ENCODE results near the gene LYG2.

- TF ChIP-seq POLR2A (IDR thresholded peaks at IDR 0.05) (no peak), CTCF (IDR thresholded peaks at IDR 0.05) (no peak)
Observed at GRCh38 chr2:99260184-99260583, 4.7 kb upstream of the LYG2 start.

Measured in right lobe of liver (tissue), 4 donors.